Measurements from ENCODE around the gene HIPK2.

HIPK2 gene

GRCh38 chr7:139808427-139808826 is 30.6 kb upstream of the HIPK2 start:
- Histone ChIP-seq H3K4me3 (ENCODE audit: low read length, poor library complexity, severe bottlenecking) (no peak overlapping the region), H2AFZ (ENCODE audit: low read length) (no peak overlapping the region), H3K9me3 (ENCODE audit: insufficient read depth, low read depth, low read length) (peaks cover 2% of the 10 kb centered on the region; the same call in 1 of the 2 replicates), H3K36me3 (ENCODE audit: insufficient read depth, low read length) (no peaks in the 10 kb centered on the region), H3K27me3 (ENCODE audit: insufficient read depth, low read length, poor library complexity, severe bottlenecking) (no peaks in the 10 kb centered on the region), H4K20me1 (ENCODE audit: insufficient read depth, low read length, poor library complexity, severe bottlenecking) (no peaks in the 10 kb centered on the region), H3K9me2 (replicated peaks; ENCODE audit: low read depth, low read length) (no peaks in the 10 kb centered on the region), H3K4me1 (ENCODE audit: insufficient read depth, low read length, poor library complexity, severe bottlenecking) (peaks cover 19% of the 10 kb centered on the region), H3K4me2 (ENCODE audit: low read depth, low read length, poor library complexity, severe bottlenecking) (no peak overlapping the region), H3K9ac (ENCODE audit: low read depth, low read length, poor library complexity, severe bottlenecking) (no peak overlapping the region), H3K79me2 (ENCODE audit: insufficient read depth, low read length) (no peaks in the 10 kb centered on the region), H3F3A (ENCODE audit: low read depth) (no peaks in the 10 kb centered on the region)
- TF ChIP-seq CTCF (conservative IDR thresholded peaks at IDR 0.05; ENCODE audit: low read length) (no peak), EZH2phosphoT487 (IDR thresholded peaks at IDR 0.05; ENCODE audit: borderline replicate concordance) (no peak)

- Histone ChIP-seq H3K27me3 (ENCODE audit: insufficient read depth, low read length, poor library complexity, severe bottlenecking) (no peaks in the 10 kb centered on the region), H3K4me3 (ENCODE audit: low read length, poor library complexity, severe bottlenecking) (no peak overlapping the region), H4K20me1 (ENCODE audit: insufficient read depth, low read length, poor library complexity, severe bottlenecking) (no peaks in the 10 kb centered on the region), H3K4me2 (ENCODE audit: low read depth, low read length, poor library complexity, severe bottlenecking) (no peak overlapping the region), H2AFZ (ENCODE audit: low read length) (no peak overlapping the region), H3K4me1 (ENCODE audit: insufficient read depth, low read length, poor library complexity, severe bottlenecking) (peaks cover 19% of the 10 kb centered on the region), H3F3A (ENCODE audit: low read depth) (no peaks in the 10 kb centered on the region), H3K9ac (ENCODE audit: low read depth, low read length, poor library complexity, severe bottlenecking) (no peak overlapping the region), H3K9me2 (replicated peaks; ENCODE audit: low read depth, low read length) (no peaks in the 10 kb centered on the region), H3K9me3 (ENCODE audit: insufficient read depth, low read depth, low read length) (peaks cover 2% of the 10 kb centered on the region; the same call in 1 of the 2 replicates), H3K36me3 (ENCODE audit: insufficient read depth, low read length) (no peaks in the 10 kb centered on the region), H3K79me2 (ENCODE audit: insufficient read depth, low read length) (no peaks in the 10 kb centered on the region)
- TF ChIP-seq EZH2phosphoT487 (IDR thresholded peaks at IDR 0.05; ENCODE audit: borderline replicate concordance) (no peak), CTCF (conservative IDR thresholded peaks at IDR 0.05; ENCODE audit: low read length) (no peak)
Measured at GRCh38 chr7:139807009-139807408, 29.2 kb upstream of the HIPK2 start.

DNA sequence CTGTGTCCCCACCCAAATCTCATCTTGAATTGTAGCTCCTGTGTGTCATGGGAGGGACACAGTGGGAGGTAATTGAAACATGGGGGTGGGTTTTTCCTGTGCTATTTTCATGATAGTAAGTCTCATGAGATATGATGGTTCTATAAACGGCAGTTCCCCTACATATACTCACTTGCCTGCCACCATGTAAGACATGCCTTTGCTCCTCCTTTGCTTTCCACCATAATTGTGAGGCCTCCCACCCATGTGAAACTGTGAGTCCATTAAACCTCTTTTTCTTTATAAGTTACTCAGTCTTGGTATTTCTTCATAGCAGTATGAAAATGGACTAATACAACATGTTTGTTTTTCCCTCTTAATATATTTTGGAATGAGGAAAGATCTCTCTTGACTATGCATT is 26.8 kb upstream of the HIPK2 start:
- no peak for TF ChIP-seq EZH2phosphoT487 (IDR thresholded peaks at IDR 0.05; ENCODE audit: borderline replicate concordance)
- H3K4me2 ChIP-seq (ENCODE audit: low read depth, low read length, poor library complexity, severe bottlenecking) = no peak overlapping the region
- no peaks in the 10 kb centered on the region for H3K79me2 ChIP-seq (ENCODE audit: insufficient read depth, low read length)
- no peak overlapping the region for H3K4me3 ChIP-seq (ENCODE audit: low read length, poor library complexity, severe bottlenecking)
- no peak overlapping the region for H3K9ac ChIP-seq (ENCODE audit: low read depth, low read length, poor library complexity, severe bottlenecking)
- no peaks in the 10 kb centered on the region for H3K9me2 ChIP-seq (replicated peaks; ENCODE audit: low read depth, low read length)
- H3K27me3 ChIP-seq (ENCODE audit: insufficient read depth, low read length, poor library complexity, severe bottlenecking) = no peaks in the 10 kb centered on the region
- H3K9me3 ChIP-seq (ENCODE audit: insufficient read depth, low read depth, low read length) = peaks cover 2% of the 10 kb centered on the region; the same call in 1 of the 2 replicates
- H3F3A ChIP-seq (ENCODE audit: low read depth) = no peaks in the 10 kb centered on the region
- H4K20me1 ChIP-seq (ENCODE audit: insufficient read depth, low read length, poor library complexity, severe bottlenecking) = no peaks in the 10 kb centered on the region
- no peak overlapping the region for H2AFZ ChIP-seq (ENCODE audit: low read length)
- H3K4me1 ChIP-seq (ENCODE audit: insufficient read depth, low read length, poor library complexity, severe bottlenecking) = no peaks in the 10 kb centered on the region
- H3K36me3 ChIP-seq (ENCODE audit: insufficient read depth, low read length) = no peaks in the 10 kb centered on the region

- no peaks in the 10 kb centered on the region for H3K4me1 ChIP-seq (ENCODE audit: insufficient read depth, low read length, poor library complexity, severe bottlenecking)
- no peaks in the 10 kb centered on the region for H3K9me2 ChIP-seq (replicated peaks; ENCODE audit: low read depth, low read length)
- no peaks in the 10 kb centered on the region for H3K27me3 ChIP-seq (ENCODE audit: insufficient read depth, low read length, poor library complexity, severe bottlenecking)
- H3K4me2 ChIP-seq (ENCODE audit: low read depth, low read length, poor library complexity, severe bottlenecking) = no peak overlapping the region
- no peaks in the 10 kb centered on the region for H3K36me3 ChIP-seq (ENCODE audit: insufficient read depth, low read length)
- no peak overlapping the region for H3K4me3 ChIP-seq (ENCODE audit: low read length, poor library complexity, severe bottlenecking)
- no peak overlapping the region for H2AFZ ChIP-seq (ENCODE audit: low read length)
- no peaks in the 10 kb centered on the region for H4K20me1 ChIP-seq (ENCODE audit: insufficient read depth, low read length, poor library complexity, severe bottlenecking)
- TF ChIP-seq CTCF (conservative IDR thresholded peaks at IDR 0.05; ENCODE audit: low read length) (no peak), EZH2phosphoT487 (IDR thresholded peaks at IDR 0.05; ENCODE audit: borderline replicate concordance) (no peak)
- H3K9me3 ChIP-seq (ENCODE audit: insufficient read depth, low read depth, low read length) = peaks cover 2% of the 10 kb centered on the region; the same call in 1 of the 2 replicates
- no peak overlapping the region for H3K9ac ChIP-seq (ENCODE audit: low read depth, low read length, poor library complexity, severe bottlenecking)
- no peaks in the 10 kb centered on the region for H3K79me2 ChIP-seq (ENCODE audit: insufficient read depth, low read length)
- H3F3A ChIP-seq (ENCODE audit: low read depth) = no peaks in the 10 kb centered on the region
Measured at GRCh38 chr7:139799586-139799985, 21.8 kb upstream of the HIPK2 start.
